HuH-7 (cell line): ENCODE data around the gene LRRC18.

Experiments
- DNase-seq: peaks from one replicate; pipeline ENCODE4 v3.0.0; 2011; ENCODE audit warnings: low spot score

Gene LRRC18

DNA sequence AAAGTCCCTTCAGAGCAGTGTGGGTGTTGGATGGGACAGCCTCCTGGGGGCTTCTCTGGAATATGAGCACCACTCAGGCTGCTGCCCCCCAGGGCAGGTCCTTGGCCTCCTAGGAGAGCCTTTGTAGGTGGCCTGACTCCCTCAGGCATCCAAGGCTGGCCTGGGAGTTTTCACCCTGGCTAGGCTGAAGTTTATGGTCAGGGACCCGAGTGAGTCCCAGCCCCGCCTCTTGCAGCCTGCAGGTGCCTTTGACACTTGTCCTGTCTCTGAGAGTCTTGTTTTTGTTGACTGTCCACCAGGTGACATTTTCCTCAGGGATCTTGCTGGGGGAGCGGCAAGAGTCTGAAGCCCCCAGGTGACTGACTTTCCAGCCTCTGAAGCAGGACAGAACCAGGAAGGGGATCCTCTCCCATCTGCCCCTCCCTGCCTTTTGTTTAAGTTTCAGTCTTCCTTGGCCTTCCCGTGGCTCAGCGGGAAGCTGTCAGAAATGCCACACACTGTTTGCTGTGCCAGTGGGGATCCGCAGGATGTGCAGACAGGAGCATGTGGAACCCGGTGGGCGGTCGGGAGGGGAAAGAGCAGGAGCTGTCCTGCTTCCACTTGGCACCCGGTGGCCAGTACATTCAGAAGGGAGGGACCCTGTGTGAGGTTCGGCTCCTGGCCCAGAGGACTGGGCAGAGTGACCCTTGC, 59.5 kb downstream of the LRRC18 start:
- no peak for DNase-seq

DNA sequence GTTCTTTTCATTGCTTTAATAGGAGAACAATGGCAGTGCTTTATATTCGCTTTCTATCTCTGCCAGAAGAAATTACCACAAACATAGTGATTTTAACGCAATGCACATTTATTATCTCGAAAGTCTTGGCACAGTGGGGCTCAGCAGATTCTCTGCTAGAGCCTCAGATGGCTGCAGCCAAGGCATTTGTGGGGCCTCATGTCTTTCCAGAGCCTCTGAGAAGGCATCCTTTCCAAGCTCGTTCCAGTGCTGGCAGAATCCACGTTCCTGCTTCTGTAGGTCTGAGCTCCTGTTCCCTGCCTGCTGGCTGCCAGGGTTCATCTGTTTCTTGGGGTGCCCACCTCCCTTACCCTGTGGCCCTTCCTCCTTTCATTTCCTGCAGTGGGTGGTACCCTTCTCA, 60.2 kb downstream of the LRRC18 start:
- DNase-seq = no peak

DNA sequence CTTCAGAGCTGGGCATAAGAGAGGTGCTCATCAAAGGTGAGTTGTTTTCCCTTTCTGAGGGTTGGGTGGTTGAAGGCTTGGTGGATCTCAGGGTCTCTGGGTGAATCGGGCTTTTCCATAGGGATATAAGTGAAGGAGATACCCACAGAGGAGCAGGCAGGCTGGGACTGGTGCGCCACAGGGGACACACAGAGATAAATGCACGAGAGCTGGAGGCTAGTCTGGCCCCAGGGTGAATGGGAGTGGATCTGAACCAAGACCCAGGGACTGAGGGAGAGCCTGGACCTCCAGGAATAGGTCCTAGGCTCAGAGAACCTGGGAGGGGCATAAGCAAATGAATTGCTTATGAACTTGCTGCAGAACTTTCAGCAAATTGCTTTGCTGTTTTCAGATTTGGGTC, 61.5 kb downstream of the LRRC18 start:
- no peak for DNase-seq

DNA sequence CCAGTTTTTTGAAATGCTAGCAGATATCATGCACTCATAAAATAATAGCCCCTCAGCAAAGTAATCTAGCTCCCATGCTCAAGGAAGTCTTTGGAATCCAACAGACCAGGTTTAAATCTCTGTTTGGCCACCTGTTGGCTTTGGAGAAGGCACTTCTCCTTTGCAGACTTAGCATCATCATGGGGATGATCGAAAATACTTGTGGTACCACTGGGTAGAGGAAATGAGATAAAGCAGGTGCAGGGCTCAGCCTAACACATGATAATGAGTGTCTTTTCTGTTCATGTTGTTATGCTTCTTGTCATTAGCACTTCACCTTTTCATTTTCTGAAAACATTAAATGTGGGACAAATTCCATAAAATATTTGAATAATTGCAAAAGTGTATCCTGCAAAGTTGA, 67.4 kb downstream of the LRRC18 start:
- no peak for DNase-seq
